Caco-2 (cell line): ENCODE data around the gene CFAP46. TPM values are rescaled to one million over a fixed set of nuclear protein-coding genes. Genes with fewer than 3 reads are reported as not detected.
A peak's percentile ranks its signal among the peaks of the same experiment; 100 is the strongest.
"Not testable (repeated sequence)": the region's sequence is repeated elsewhere in the genome, so short reads cannot be mapped to it uniquely, and the experiment has no call there.

ENCODE experiments used
- BruUV-seq: library from RNA; stranded (reverse); fragments of 400-500 nt; replicated peaks from 2 replicates; lab custom pipeline; 2021; lab: Mats Ljungman, UMichigan
- CTCF ChIA-PET: fragments of 300-600 bp; sonication (Branson Sonifier 250); formaldehyde crosslinking; loops from one replicate; lab custom pipeline; 2022; ENCODE audit warnings: antibody characterized with exemption; lab: Charles Lee
- POLR2A ChIA-PET: fragments of 300-600 bp; sonication (Branson Sonifier 250); formaldehyde crosslinking; loops from one replicate; lab custom pipeline; 2022; ENCODE audit warnings: antibody characterized with exemption; lab: Charles Lee
- DNase-seq, 2 experiments: peaks; one replicate each; pipeline versions ENCODE4 v3.0.0 to v3.0.0-alpha.2; 2020 to 2022
- H3K27me3 ChIP-seq: replicated peaks from 2 replicates; pipeline ENCODE4 v1.6.0; 2011; ENCODE audit warnings: low read length; ENCODE audit not compliant: control insufficient read depth, insufficient read depth
- H3K36me3 ChIP-seq: 2 replicates; pipeline ENCODE4 v1.5.1; 2011; ENCODE audit warnings: low read length; ENCODE audit not compliant: control insufficient read depth, insufficient read depth
- H3K4me1 ChIP-seq: fragments of 250-450 bp; sonication (Bioruptor Pico); 2 replicates; pipeline ENCODE4 v1.5.1; 2020; ENCODE audit warnings: mild to moderate bottlenecking
- H3K4me3 ChIP-seq: 2 replicates; pipeline ENCODE4 v1.5.1; 2011; ENCODE audit warnings: low read depth, mild to moderate bottlenecking, control low read depth, low read length
- H3K9me3 ChIP-seq: fragments of 250-450 bp; sonication (Bioruptor Pico); 2 replicates; pipeline ENCODE4 v1.5.1; 2020; ENCODE audit warnings: mild to moderate bottlenecking, moderate library complexity
- H3K27ac Mint-ChIP-seq: one replicate; pipeline ENCODE4 v1.8.0; 2022; ENCODE audit warnings: mixed read lengths; ENCODE audit not compliant: unreplicated experiment
- H3K27me3 Mint-ChIP-seq: one replicate; pipeline ENCODE4 v1.8.0; 2022; ENCODE audit warnings: mixed read lengths; ENCODE audit not compliant: insufficient read depth, unreplicated experiment
- H3K36me3 Mint-ChIP-seq: one replicate; pipeline ENCODE4 v1.8.0; 2022; ENCODE audit warnings: mild to moderate bottlenecking, mixed read lengths; ENCODE audit not compliant: insufficient read depth, unreplicated experiment
- H3K4me1 Mint-ChIP-seq: one replicate; pipeline ENCODE4 v1.8.0; 2022; ENCODE audit warnings: low read depth, mixed read lengths; ENCODE audit not compliant: unreplicated experiment
- H3K4me3 Mint-ChIP-seq: one replicate; pipeline ENCODE4 v1.8.0; 2022; ENCODE audit warnings: mild to moderate bottlenecking, moderate library complexity, mixed read lengths; ENCODE audit not compliant: unreplicated experiment
- H3K9me3 Mint-ChIP-seq: one replicate; pipeline ENCODE4 v1.8.0; 2022; ENCODE audit warnings: mixed read lengths; ENCODE audit not compliant: unreplicated experiment
- CTCF ChIP-seq, 2 experiments: fragments of 200-600 bp in 1 of 2; IDR thresholded peaks; 1 replicate in 1 of 2; 2 replicates in 1 of 2; pipeline versions ENCODE4 v1.5.1 to v1.8.0; 2011 to 2022; ENCODE audit warnings: antibody characterized with exemption in 1 of 2, control low read depth in 1 of 2, inconsistent platforms in 1 of 2, low read depth in 1 of 2, low read length in 1 of 2, mild to moderate bottlenecking in 1 of 2, moderate library complexity in 1 of 2; ENCODE audit not compliant: insufficient read depth in 1 of 2, severe bottlenecking in 1 of 2, unreplicated experiment in 1 of 2
- intact Hi-C: fragments of 100-400 bp; cut with micrococcal nuclease; formaldehyde crosslinking; loops from one replicate; pipeline ENCODE4 v1.10.0; 2022; ENCODE audit not compliant: unreplicated experiment
- total RNA-seq: library from RNA; stranded (reverse); gene quantifications from 2 replicates; pipeline ENCODE4 v1.2.3, GENCODE V29; 2022

Gene CFAP46
- total RNA-seq, 1 experiment from 2014 or later, result not detected

- DNase-seq, result no peak
- TF ChIP-seq CTCF (IDR thresholded peaks at IDR 0.05; ENCODE audit: insufficient read depth in 1 of 2, low read depth in 1 of 2, low read length in 1 of 2, severe bottlenecking in 1 of 2, unreplicated experiment in 1 of 2), result no peak
- Mint-ChIP-seq H3K4me1 (no peaks in the 10 kb centered on the region), H3K9me3 (peaks cover 22% of the 10 kb centered on the region), H3K4me3 (no peak overlapping the region), H3K27ac (no peak overlapping the region), H3K27me3 (peaks cover 25% of the 10 kb centered on the region), H3K36me3 (no peaks in the 10 kb centered on the region)
- Histone ChIP-seq H3K27me3 (no peaks in the 10 kb centered on the region), H3K9me3 (0 out of 2 replicates have a peak, but pooled peaks cover 3% of the 10 kb centered on the region), H3K36me3 (no peaks in the 10 kb centered on the region), H3K4me3 (no peak overlapping the region), H3K4me1 (no peaks in the 10 kb centered on the region)
- intact Hi-C loops, result no loop called here
- BruUV-seq, result no TSS peak
- POLR2A ChIA-PET, result no interaction called here
- CTCF ChIA-PET, result no interaction called here
Observed at GRCh38 chr10:132905661-132906060, 36.7 kb downstream of the CFAP46 start.

- Histone ChIP-seq H3K4me1 (no peaks in the 10 kb centered on the region), H3K27me3 (no peaks in the 10 kb centered on the region), H3K4me3 (no peak overlapping the region), H3K9me3 (0 out of 2 replicates have a peak, but pooled peaks cover 3% of the 10 kb centered on the region), H3K36me3 (no peaks in the 10 kb centered on the region)
- no peak overlapping the region for H3K27ac Mint-ChIP-seq
- no peak for TF ChIP-seq CTCF (IDR thresholded peaks at IDR 0.05; ENCODE audit: insufficient read depth in 1 of 2, low read depth in 1 of 2, low read length in 1 of 2, severe bottlenecking in 1 of 2, unreplicated experiment in 1 of 2)
- no peak for DNase-seq
- intact Hi-C loops, result no loop called here
- no peak overlapping the region for H3K4me3 Mint-ChIP-seq
- peaks cover 26% of the 10 kb centered on the region for H3K27me3 Mint-ChIP-seq
- H3K36me3 Mint-ChIP-seq, result no peaks in the 10 kb centered on the region
- H3K9me3 Mint-ChIP-seq, result peaks cover 22% of the 10 kb centered on the region
- no TSS peak for BruUV-seq
- CTCF ChIA-PET, result interaction anchor here (0.5 to 0.9 kb wide), 5 partner anchors 12 to 219 kb away, joined by 3 to 5 read pairs (median 4); no protein-coding TSS in a partner anchor
- POLR2A ChIA-PET, result no interaction called here
- H3K4me1 Mint-ChIP-seq, result no peaks in the 10 kb centered on the region
Observed at GRCh38 chr10:132904814-132905649, 37.3 kb downstream of the CFAP46 start.

- Histone ChIP-seq H3K4me3 (no peak overlapping the region), H3K27me3 (no peaks in the 10 kb centered on the region), H3K4me1 (no peaks in the 10 kb centered on the region), H3K36me3 (no peaks in the 10 kb centered on the region), H3K9me3 (0 out of 2 replicates have a peak, but pooled peaks cover 3% of the 10 kb centered on the region)
- BruUV-seq, result no TSS peak
- Mint-ChIP-seq H3K27ac (no peak overlapping the region), H3K9me3 (peaks cover 22% of the 10 kb centered on the region), H3K36me3 (no peaks in the 10 kb centered on the region), H3K4me3 (no peak overlapping the region), H3K27me3 (peaks cover 26% of the 10 kb centered on the region), H3K4me1 (no peaks in the 10 kb centered on the region)
- DNase-seq, result peak in 1 of 2 experiments; percentile 60
- intact Hi-C loops, result no loop called here
- ChIA-PET POLR2A (no interaction called here), CTCF (interaction anchor here (0.5 to 0.9 kb wide), 3 partner anchors 12 to 34 kb away, joined by 3 to 4 read pairs (median 3); no protein-coding TSS in a partner anchor)
- peak; percentile 79 to 86 for TF ChIP-seq CTCF (IDR thresholded peaks at IDR 0.05; ENCODE audit: insufficient read depth in 1 of 2, low read depth in 1 of 2, low read length in 1 of 2, severe bottlenecking in 1 of 2, unreplicated experiment in 1 of 2)
Observed at GRCh38 chr10:132904181-132904813, 38.1 kb downstream of the CFAP46 start.

GRCh38 chr10:132902656-132903575, 39.5 kb downstream of the CFAP46 start:
- DNase-seq, H3K36me3 Mint-ChIP-seq, H3K27ac Mint-ChIP-seq, intact Hi-C loops, BruUV-seq, H3K4me1 ChIP-seq, POLR2A ChIA-PET, H3K36me3 ChIP-seq, H3K27me3 ChIP-seq, H3K9me3 ChIP-seq, H3K4me3 ChIP-seq, H3K4me1 Mint-ChIP-seq, H3K4me3 Mint-ChIP-seq: not testable (repeated sequence)
- Mint-ChIP-seq H3K9me3 (peaks cover 22% of the 10 kb centered on the region), H3K27me3 (peaks cover 26% of the 10 kb centered on the region)
- CTCF ChIA-PET, result interaction anchor here (0.6 kb wide), 1 partner anchor 34 kb away, joined by 3 read pairs; no protein-coding TSS in a partner anchor
